Upper lobe of left lung (tissue), 4 donors: ENCODE data around the gene S100A3.

Source experiments
- CTCF ChIP-seq, 6 experiments: fragments of 450-650 bp in 4 of 6; fragments of 200-600 bp in 2 of 6; sonication (generic) in 2 of 6; IDR thresholded peaks; one replicate each; pipeline ENCODE4 v1.5.1; 2016 to 2019; ENCODE audit warnings: antibody characterized with exemption in 6 of 6
- EP300 ChIP-seq, 4 donors: sonication (generic); formaldehyde crosslinking; IDR thresholded peaks; one replicate each; pipeline ENCODE4 v1.5.1; 2017; ENCODE audit warnings: antibody characterized with exemption in 4 of 4, control low read depth in 2 of 4
- POLR2A ChIP-seq, 4 donors: fragments of 450-650 bp; IDR thresholded peaks; one replicate each; pipeline ENCODE4 v1.5.1; 2016 to 2017; ENCODE audit warnings: antibody characterized with exemption in 4 of 4, mild to moderate bottlenecking in 2 of 4

- no peak for TF ChIP-seq EP300 (IDR thresholded peaks at IDR 0.05)
- no peak for TF ChIP-seq POLR2A (IDR thresholded peaks at IDR 0.05)
- no peak for TF ChIP-seq CTCF (IDR thresholded peaks at IDR 0.05)
Observed at GRCh38 chr1:153560241-153560640, 11.2 kb upstream of the S100A3 start.
